ENCODE data around the gene FAM133A.

DNA sequence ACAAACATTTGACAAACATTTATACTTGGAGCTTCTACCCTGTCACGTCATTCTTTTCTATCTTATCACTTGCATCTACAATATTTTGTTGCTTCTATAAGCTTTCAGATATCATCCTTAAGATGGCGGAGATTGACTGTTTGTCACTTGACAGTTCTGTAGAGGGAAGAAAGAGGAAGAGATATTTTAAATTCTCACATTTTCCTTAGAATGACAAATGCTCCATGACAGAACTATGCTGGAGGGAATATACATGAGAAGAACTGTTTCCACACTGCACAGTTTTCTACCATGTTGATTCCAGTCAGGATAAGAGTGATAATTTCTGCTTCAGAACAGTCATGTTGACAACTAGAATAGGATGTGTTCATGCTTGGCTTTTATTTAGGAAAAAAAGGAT is 29.7 kb downstream of the FAM133A start:
- TF ChIP-seq, protein P1, sequence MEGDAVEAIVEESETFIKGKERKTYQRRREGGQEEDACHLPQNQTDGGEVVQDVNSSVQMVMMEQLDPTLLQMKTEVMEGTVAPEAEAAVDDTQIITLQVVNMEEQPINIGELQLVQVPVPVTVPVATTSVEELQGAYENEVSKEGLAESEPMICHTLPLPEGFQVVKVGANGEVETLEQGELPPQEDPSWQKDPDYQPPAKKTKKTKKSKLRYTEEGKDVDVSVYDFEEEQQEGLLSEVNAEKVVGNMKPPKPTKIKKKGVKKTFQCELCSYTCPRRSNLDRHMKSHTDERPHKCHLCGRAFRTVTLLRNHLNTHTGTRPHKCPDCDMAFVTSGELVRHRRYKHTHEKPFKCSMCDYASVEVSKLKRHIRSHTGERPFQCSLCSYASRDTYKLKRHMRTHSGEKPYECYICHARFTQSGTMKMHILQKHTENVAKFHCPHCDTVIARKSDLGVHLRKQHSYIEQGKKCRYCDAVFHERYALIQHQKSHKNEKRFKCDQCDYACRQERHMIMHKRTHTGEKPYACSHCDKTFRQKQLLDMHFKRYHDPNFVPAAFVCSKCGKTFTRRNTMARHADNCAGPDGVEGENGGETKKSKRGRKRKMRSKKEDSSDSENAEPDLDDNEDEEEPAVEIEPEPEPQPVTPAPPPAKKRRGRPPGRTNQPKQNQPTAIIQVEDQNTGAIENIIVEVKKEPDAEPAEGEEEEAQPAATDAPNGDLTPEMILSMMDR (IDR thresholded peaks at IDR 0.05), result no peak
- TF ChIP-seq POLR2A (IDR thresholded peaks at IDR 0.05), result no peak

Data from thyroid gland (tissue), 4 donors.